BLaER1 (cell line): ENCODE measurements around the gene NCBP3.
A peak's percentile ranks its signal among the peaks of the same experiment; 100 is the strongest.

Experiments
- H3K27ac ChIP-seq: shearing (Covaris generic); formaldehyde crosslinking; 2 replicates; pipeline ENCODE4 v1.8.1; 2022
- H3K27me3 ChIP-seq: shearing (Covaris generic); formaldehyde crosslinking; 2 replicates; pipeline ENCODE4 v1.8.1; 2022
- H3K36me3 ChIP-seq: shearing (Covaris generic); formaldehyde crosslinking; 2 replicates; pipeline ENCODE4 v1.8.1; 2022
- H3K4me1 ChIP-seq: shearing (Covaris generic); formaldehyde crosslinking; 2 replicates; pipeline ENCODE4 v1.8.1; 2022
- H3K4me2 ChIP-seq: shearing (Covaris generic); formaldehyde crosslinking; 2 replicates; pipeline ENCODE4 v1.8.1; 2022
- H3K4me3 ChIP-seq: shearing (Covaris generic); formaldehyde crosslinking; 2 replicates; pipeline ENCODE4 v1.8.1; 2022
- H3K9ac ChIP-seq: shearing (Covaris generic); formaldehyde crosslinking; 2 replicates; pipeline ENCODE4 v1.8.1; 2022
- H3K9me3 ChIP-seq: shearing (Covaris generic); formaldehyde crosslinking; 2 replicates; pipeline ENCODE4 v1.8.1; 2022
- H4K20me1 ChIP-seq: shearing (Covaris generic); formaldehyde crosslinking; 2 replicates; pipeline ENCODE4 v1.8.1; 2022
- Cebpa-rat ChIP-seq: shearing (Covaris generic); IDR thresholded peaks from 2 replicates; pipeline ENCODE4 v1.8.1; 2022

The NCBP3 gene

GRCh38 chr17:3803308-3803640 is 42.8 kb downstream of the NCBP3 start:
- Histone ChIP-seq H3K9ac (no peak overlapping the region), H3K9me3 (no peaks in the 10 kb centered on the region), H3K27me3 (no peaks in the 10 kb centered on the region), H4K20me1 (no peaks in the 10 kb centered on the region), H3K27ac (peak overlapping the region; percentile 30; the same call in 1 of the 2 replicates), H3K4me3 (no peak overlapping the region), H3K4me2 (peak overlapping the region; percentile 78), H3K36me3 (peaks cover 36% of the 10 kb centered on the region), H3K4me1 (peaks cover 72% of the 10 kb centered on the region)
- TF ChIP-seq Cebpa-rat, result no peak

GRCh38 chr17:3802461-3803307 is 43.4 kb downstream of the NCBP3 start:
- H3K9ac ChIP-seq, result no peak overlapping the region
- peaks cover 78% of the 10 kb centered on the region for H3K4me1 ChIP-seq
- H3K36me3 ChIP-seq, result peaks cover 30% of the 10 kb centered on the region
- no peak for TF ChIP-seq Cebpa-rat
- H3K4me3 ChIP-seq, result no peak overlapping the region
- no peaks in the 10 kb centered on the region for H3K27me3 ChIP-seq
- H3K9me3 ChIP-seq, result no peaks in the 10 kb centered on the region
- H4K20me1 ChIP-seq, result no peaks in the 10 kb centered on the region
- H3K4me2 ChIP-seq, result peak overlapping the region; percentile 78; the same call in 1 of the 2 replicates
- H3K27ac ChIP-seq, result peak overlapping the region; percentile 30; the same call in 1 of the 2 replicates

GRCh38 chr17:3801792-3802191 is 44.3 kb downstream of the NCBP3 start:
- H3K4me1 ChIP-seq, result peaks cover 84% of the 10 kb centered on the region
- H4K20me1 ChIP-seq, result no peaks in the 10 kb centered on the region
- no peaks in the 10 kb centered on the region for H3K27me3 ChIP-seq
- H3K4me3 ChIP-seq, result no peak overlapping the region
- H3K36me3 ChIP-seq, result peaks cover 22% of the 10 kb centered on the region
- TF ChIP-seq Cebpa-rat, result no peak
- H3K9me3 ChIP-seq, result no peaks in the 10 kb centered on the region
- H3K27ac ChIP-seq, result no peak overlapping the region
- no peak overlapping the region for H3K9ac ChIP-seq
- H3K4me2 ChIP-seq, result no peak overlapping the region

- 0 out of 2 replicates have a peak overlapping the region, but pooled peaks have one; percentile 19 for H3K9ac ChIP-seq
- H3K4me2 ChIP-seq, result peak overlapping the region; percentile 52; the same call in 1 of the 2 replicates
- H3K4me3 ChIP-seq, result no peak overlapping the region
- H3K4me1 ChIP-seq, result peaks cover 89% of the 10 kb centered on the region
- no peaks in the 10 kb centered on the region for H3K27me3 ChIP-seq
- TF ChIP-seq Cebpa-rat, result no peak
- H3K9me3 ChIP-seq, result no peaks in the 10 kb centered on the region
- H3K36me3 ChIP-seq, result peaks cover 20% of the 10 kb centered on the region
- peak overlapping the region; percentile 12 for H3K27ac ChIP-seq
- H4K20me1 ChIP-seq, result no peaks in the 10 kb centered on the region
These were observed 44.7 kb downstream of the NCBP3 start for GRCh38 chr17:3801347-3801746.

GRCh38 chr17:3800362-3801271 is 45.4 kb downstream of the NCBP3 start, which contains the start of gene ITGAE:
Gene ITGAE (minus strand): TSS chr17:3801188. CDS start chr17:3801144, 44 bp downstream.
- Histone ChIP-seq H3K9me3 (no peaks in the 10 kb centered on the region), H3K36me3 (peaks cover 13% of the 10 kb centered on the region; the same call in 1 of the 2 replicates), H3K9ac (0 out of 2 replicates have a peak within 1 kb of the TSS, but pooled peaks have one; percentile 19), H3K4me3 (no peak within 1 kb of the TSS), H3K27me3 (no peaks in the 10 kb centered on the region), H3K4me2 (peak within 1 kb of the TSS; percentile 52; the same call in 1 of the 2 replicates), H4K20me1 (no peaks in the 10 kb centered on the region), H3K27ac (peak within 1 kb of the TSS; percentile 12), H3K4me1 (peaks cover 91% of the 10 kb centered on the region)
- no peak for TF ChIP-seq Cebpa-rat

GRCh38 chr17:3799181-3799945 is 46.7 kb downstream of the NCBP3 start:
- no peak for TF ChIP-seq Cebpa-rat
- Histone ChIP-seq H3K27ac (peak overlapping the region; percentile 49), H3K4me2 (peak overlapping the region; percentile 52), H4K20me1 (no peaks in the 10 kb centered on the region), H3K4me3 (no peak overlapping the region), H3K9me3 (no peaks in the 10 kb centered on the region), H3K36me3 (peaks cover 12% of the 10 kb centered on the region; the same call in 1 of the 2 replicates), H3K4me1 (peaks cover 88% of the 10 kb centered on the region), H3K9ac (no peak overlapping the region), H3K27me3 (no peaks in the 10 kb centered on the region)

- Histone ChIP-seq H3K9me3 (no peaks in the 10 kb centered on the region), H3K36me3 (peaks cover 12% of the 10 kb centered on the region; the same call in 1 of the 2 replicates), H3K4me3 (no peak overlapping the region), H3K9ac (no peak overlapping the region), H4K20me1 (no peaks in the 10 kb centered on the region), H3K27ac (peak overlapping the region; percentile 49), H3K4me2 (peak overlapping the region; percentile 52), H3K27me3 (no peaks in the 10 kb centered on the region), H3K4me1 (peaks cover 80% of the 10 kb centered on the region)
- no peak for TF ChIP-seq Cebpa-rat
These were observed 47.5 kb downstream of the NCBP3 start for GRCh38 chr17:3798273-3799180.

GRCh38 chr17:3796822-3797170 is 49.2 kb downstream of the NCBP3 start:
- H3K9ac ChIP-seq, result peak overlapping the region; percentile 19; the same call in 1 of the 2 replicates
- H3K9me3 ChIP-seq, result no peaks in the 10 kb centered on the region
- peak overlapping the region; percentile 70 for H3K4me2 ChIP-seq
- no peak for TF ChIP-seq Cebpa-rat
- H3K4me3 ChIP-seq, result no peak overlapping the region
- no peaks in the 10 kb centered on the region for H4K20me1 ChIP-seq
- peaks cover 1% of the 10 kb centered on the region; the same call in 1 of the 2 replicates for H3K36me3 ChIP-seq
- H3K4me1 ChIP-seq, result peaks cover 74% of the 10 kb centered on the region
- H3K27me3 ChIP-seq, result no peaks in the 10 kb centered on the region
- peak overlapping the region; percentile 41 for H3K27ac ChIP-seq
